HEK293T (cell line): ENCODE measurements around the gene MEIS1.

Experiments used
- CTBP1 ChIP-seq: fragments of 450-650 bp; IDR thresholded peaks from 2 replicates; pipeline ENCODE4 v1.6.1; 2016; ENCODE audit warnings: borderline replicate concordance
- ELF4 ChIP-seq: fragments of 450-650 bp; IDR thresholded peaks from 2 replicates; pipeline ENCODE4 v1.6.1; 2017; ENCODE audit warnings: antibody characterized with exemption
- LEF1 ChIP-seq: fragments of 450-650 bp; IDR thresholded peaks from 2 replicates; pipeline ENCODE4 v1.6.1; 2017; ENCODE audit warnings: mild to moderate bottlenecking, borderline replicate concordance

- TF ChIP-seq ELF4 (no peak), CTBP1 (no peak), LEF1 (no peak)
These were observed 12.8 kb downstream of the MEIS1 start for GRCh38 chr2:66447677-66448076.
